A549 (cell line): ENCODE results near the gene ZC3HAV1. TPM values are rescaled to one million over a fixed set of nuclear protein-coding genes. Genes with fewer than 3 reads are reported as not detected.

Source experiments
- ATAC-seq, 2 experiments: fragments of 200-7000 bp in 1 of 2; fragments of >200 bp in 1 of 2; cut with Nextera tagmentation in 1 of 2; cut with Tn5 transposase in 1 of 2; 3 replicates each; pipeline versions ENCODE4 v1.8.0 to v1.9.1; 2018 to 2020; ENCODE audit warnings: mild to moderate bottlenecking in 1 of 2, moderate library complexity in 1 of 2
- CTCF ChIA-PET: fragments of 300-600 bp; sonication (Branson Sonifier 250); formaldehyde crosslinking; extraction: SDS; loops from one replicate; lab custom pipeline; 2021; ENCODE audit warnings: antibody characterized with exemption, inconsistent platforms; lab: Yijun Ruan, JAX
- POLR2A ChIA-PET: fragments of 350-600 bp; formaldehyde crosslinking; extraction: SDS; loops from one replicate; lab custom pipeline; 2021; ENCODE audit warnings: antibody characterized with exemption, inconsistent platforms; lab: Yijun Ruan, JAX
- DNase-seq, 2 experiments: peaks; one replicate each; pipeline versions ENCODE4 v3.0.0 to v3.0.0-alpha.2; 2011 to 2016; ENCODE audit warnings: low read depth in 1 of 2, low spot score in 1 of 2
- FAIRE-seq: peaks from 2 replicates; lab custom pipeline; 2011; peaks lifted over from hg19 to GRCh38; lab: Jason Lieb, UNC
- H3K27ac ChIP-seq, 2 experiments: fragments of >200 bp; sonication (Bioruptor Twin); formaldehyde crosslinking; 3 replicates each; pipeline ENCODE4 v1.5.1; 2016 to 2017
- H3K4me1 ChIP-seq: fragments of >200 bp; sonication (Bioruptor Twin); formaldehyde crosslinking; 3 replicates; pipeline ENCODE4 v1.6.1; 2016
- H3K4me2 ChIP-seq: fragments of >200 bp; sonication (Bioruptor Twin); formaldehyde crosslinking; 3 replicates; pipeline ENCODE4 v1.6.1; 2016
- H3K4me3 ChIP-seq: fragments of >200 bp; sonication (Bioruptor Twin); formaldehyde crosslinking; 3 replicates; pipeline ENCODE4 v1.5.1; 2016
- H3K9me3 ChIP-seq: fragments of >200 bp; sonication (Bioruptor Twin); formaldehyde crosslinking; 3 replicates; pipeline ENCODE4 v1.6.1; 2016
- BCL3 ChIP-seq: fragments of >200 bp; sonication (Bioruptor Twin); formaldehyde crosslinking; IDR thresholded peaks from 3 replicates; pipeline ENCODE4 v1.6.1; 2016
- CEBPB ChIP-seq, 2 experiments: fragments of >200 bp in 1 of 2; sonication (Bioruptor Twin) in 1 of 2; formaldehyde crosslinking in 1 of 2; IDR thresholded peaks; 2 replicates each; pipeline ENCODE4 v1.6.1; 2012 to 2016
- CHD2 ChIP-seq: fragments of 150-350 bp; IDR thresholded peaks from 2 replicates; pipeline ENCODE4 v1.6.1; 2014; ENCODE audit warnings: low read length; ENCODE audit not compliant: partially characterized antibody
- CTCF ChIP-seq: fragments of >200 bp; sonication (Bioruptor Twin); formaldehyde crosslinking; IDR thresholded peaks from 3 replicates; pipeline ENCODE4 v1.5.1; 2016
- E2F6 ChIP-seq: IDR thresholded peaks from 2 replicates; pipeline ENCODE4 v1.6.1; 2012; ENCODE audit warnings: low read depth, borderline replicate concordance
- EHMT2 ChIP-seq: fragments of 200-600 bp; sonication (generic); IDR thresholded peaks from 2 replicates; pipeline ENCODE4 v1.6.1; 2016; ENCODE audit warnings: antibody characterized with exemption, low read depth, mild to moderate bottlenecking, moderate library complexity
- ELK1 ChIP-seq: fragments of 150-350 bp; IDR thresholded peaks from 2 replicates; pipeline ENCODE4 v1.6.1; 2014; ENCODE audit warnings: low read depth, mild to moderate bottlenecking, low read length
- EP300 ChIP-seq, 2 experiments: fragments of >200 bp; sonication (Bioruptor Twin); formaldehyde crosslinking; IDR thresholded peaks; 2 replicates in 1 of 2; 3 replicates in 1 of 2; pipeline ENCODE4 v1.6.1; 2016 to 2017
- FOSL2 ChIP-seq, 2 experiments: fragments of 450-650 bp in 1 of 2; fragments of >200 bp in 1 of 2; sonication (Bioruptor Twin) in 1 of 2; formaldehyde crosslinking; IDR thresholded peaks; 2 replicates each; pipeline versions ENCODE4 v1.5.0 to v1.6.1; 2016 to 2020; ENCODE audit warnings: mild to moderate bottlenecking in 1 of 2, moderate library complexity in 1 of 2
- HES2 ChIP-seq: fragments of >200 bp; sonication (Bioruptor Twin); formaldehyde crosslinking; IDR thresholded peaks from 2 replicates; pipeline ENCODE4 v1.6.1; 2016
- HEYL ChIP-seq: fragments of 250-450 bp; sonication (Bioruptor Pico); IDR thresholded peaks from 2 replicates; pipeline ENCODE4 v1.8.0; 2021; ENCODE audit warnings: mild to moderate bottlenecking, moderate library complexity
- HOXB5 ChIP-seq: fragments of 250-450 bp; sonication (Bioruptor Pico); IDR thresholded peaks from 2 replicates; pipeline ENCODE4 v1.5.0; 2020; ENCODE audit warnings: mild to moderate bottlenecking, moderate library complexity
- JUN ChIP-seq, 2 experiments: fragments of >200 bp; sonication (Bioruptor Twin); formaldehyde crosslinking; IDR thresholded peaks; 2 replicates in 1 of 2; 3 replicates in 1 of 2; pipeline ENCODE4 v1.6.1; 2016 to 2017
- JUNB ChIP-seq: fragments of >200 bp; sonication (Bioruptor Twin); formaldehyde crosslinking; IDR thresholded peaks from 2 replicates; pipeline ENCODE4 v1.6.1; 2016
- KDM1A ChIP-seq: fragments of 200-600 bp; sonication (generic); IDR thresholded peaks from 2 replicates; pipeline ENCODE4 v1.6.1; 2016; ENCODE audit warnings: low read depth, mild to moderate bottlenecking
- MYC ChIP-seq: IDR thresholded peaks from 2 replicates; pipeline ENCODE4 v1.6.1; 2012; ENCODE audit warnings: mild to moderate bottlenecking, inconsistent platforms, low read length, improper control_type of control experiment, borderline replicate concordance
- NFE2L2 ChIP-seq: fragments of 150-350 bp; conservative IDR thresholded peaks from 2 replicates; pipeline ENCODE4 v1.6.1; 2014; ENCODE audit warnings: low read length
- POLR2AphosphoS2 ChIP-seq: conservative IDR thresholded peaks from 2 replicates; pipeline ENCODE4 v1.6.1; 2012; ENCODE audit warnings: low read length, improper control_type of control experiment, inconsistent platforms
- RAD21 ChIP-seq, 2 experiments: fragments of >200 bp in 1 of 2; sonication (Bioruptor Twin) in 1 of 2; formaldehyde crosslinking in 1 of 2; IDR thresholded peaks in 1 of 2; conservative IDR thresholded peaks in 1 of 2; 2 replicates in 1 of 2; 3 replicates in 1 of 2; pipeline ENCODE4 v1.6.1; 2012 to 2018; ENCODE audit warnings: inconsistent platforms in 1 of 2
- SMC3 ChIP-seq: fragments of >200 bp; sonication (Bioruptor Twin); formaldehyde crosslinking; IDR thresholded peaks from 3 replicates; pipeline ENCODE4 v1.6.1; 2018; ENCODE audit warnings: inconsistent platforms
- TFCP2L1 ChIP-seq: fragments of 250-450 bp; sonication (Bioruptor Pico); IDR thresholded peaks from 2 replicates; pipeline ENCODE4 v1.5.0; 2021; ENCODE audit warnings: mild to moderate bottlenecking
- TP53 ChIP-seq: fragments of 250-450 bp; sonication (Bioruptor Pico); IDR thresholded peaks from 2 replicates; pipeline ENCODE4 v1.5.0; 2021; ENCODE audit warnings: mild to moderate bottlenecking, moderate library complexity
- ZSCAN20 ChIP-seq: fragments of 250-450 bp; sonication (Bioruptor Pico); IDR thresholded peaks from 2 replicates; pipeline ENCODE4 v1.8.0; 2022; ENCODE audit warnings: mild to moderate bottlenecking, moderate library complexity
- WGBS: methylation state at CpG from one replicate; pipeline ENCODE4 v1.1.6; 2017; ENCODE audit errors: missing lambda C conversion rate; 5-methylcytosine and 5-hydroxymethylcytosine counted together
- polyA plus RNA-seq, 4 experiments: library from polyadenylated mRNA; depleted of rRNA in 3 of 4; stranded (reverse); fragments of >200 nt; fragmentation: RNase III in 1 of 4; extraction: RNeasy Plus Mini Kit Qiagen cat#74134 plus additional on column Dnase treatment in 1 of 4; gene quantifications; 2 replicates in 3 of 4; 3 replicates in 1 of 4; pipeline ENCODE4 v1.2.3, GENCODE V29; 2011 to 2017

Gene ZC3HAV1
- polyA plus RNA-seq, 2 of the 4 experiments (the other 2 are of a cell fraction) = 22.2 to 32.1 TPM

GRCh38 chr7:139022286-139022685, 87.2 kb downstream of the ZC3HAV1 start:
- Histone ChIP-seq H3K9me3 (no peaks in the 10 kb centered on the region), H3K4me2 (no peak overlapping the region), H3K4me3 (no peak overlapping the region), H3K27ac (no peak overlapping the region), H3K4me1 (peaks cover 11% of the 10 kb centered on the region; the same call in 2 of the 3 replicates)
- ChIA-PET CTCF (interaction anchor here (4.1 kb wide), 1 partner anchor 53 kb away, joined by 18 read pairs; no protein-coding TSS in a partner anchor), POLR2A (no interaction called here)
- DNase-seq (no peak), FAIRE-seq (no peak), ATAC-seq (no peak)
- TF ChIP-seq EP300 (IDR thresholded peaks at IDR 0.05) (no peak), HEYL (CRISPR knock-in tag) (no peak), BCL3 (no peak)
- WGBS = 75% methylated on average over 4 of the region's 4 CpGs

- WGBS = 83% methylated on average over 3 of the region's 3 CpGs
- POLR2A ChIA-PET = no interaction called here
- CTCF ChIA-PET = interaction anchor here (0.7 to 4.5 kb wide), 5 partner anchors 8 to 109 kb away, joined by 3 to 53 read pairs (median 10); no protein-coding TSS in a partner anchor
- DNase-seq (no peak), FAIRE-seq (no peak), ATAC-seq (peak; percentile 3 to 16; a peak in 2 of 6 replicates)
- TF ChIP-seq JUNB (no peak), E2F6 (no peak), HOXB5 (CRISPR knock-in tag) (no peak), NFE2L2 (no peak), FOSL2 (IDR thresholded peaks at IDR 0.05) (no peak), FOSL2 (CRISPR knock-in tag; IDR thresholded peaks at IDR 0.05) (no peak), JUN (IDR thresholded peaks at IDR 0.05) (no peak), ZSCAN20 (CRISPR knock-in tag) (no peak), TFCP2L1 (CRISPR knock-in tag) (no peak), BCL3 (no peak), ELK1 (no peak), EHMT2 (no peak), KDM1A (no peak), CHD2 (no peak), MYC (no peak)
- no peaks in the 10 kb centered on the region for H3K9me3 ChIP-seq
- no peak overlapping the region for H3K4me2 ChIP-seq
- H3K4me1 ChIP-seq = peaks cover 11% of the 10 kb centered on the region; the same call in 2 of the 3 replicates
- H3K27ac ChIP-seq = no peak overlapping the region
- H3K4me3 ChIP-seq = no peak overlapping the region
These were observed 90.6 kb downstream of the ZC3HAV1 start for GRCh38 chr7:139018910-139019309.

GRCh38 chr7:139016931-139017511, 92.5 kb downstream of the ZC3HAV1 start:
- 22% methylated on average over 7 of the region's 7 CpGs for WGBS
- FAIRE-seq (peak; percentile 92), ATAC-seq (peak; percentile 97), DNase-seq (peak; percentile 80 to 95)
- TF ChIP-seq NFE2L2 (no peak), SMC3 (peak; percentile 76), CTCF (peak; percentile 78), HES2 (no peak), CEBPB (IDR thresholded peaks at IDR 0.05) (0 out of 4 replicates have a peak, but pooled peaks of 1 of the 2 experiments have one; percentile 8), TP53 (CRISPR knock-in tag) (no peak), POLR2AphosphoS2 (no peak), RAD21 (conservative IDR thresholded peaks at IDR 0.05 in 1 of 2, IDR thresholded peaks at IDR 0.05 in 1 of 2) (peak; percentile 74 to 79), JUNB (no peak), EHMT2 (no peak)
- no peak overlapping the region for H3K27ac ChIP-seq
- no peaks in the 10 kb centered on the region for H3K4me1 ChIP-seq
- H3K9me3 ChIP-seq = no peaks in the 10 kb centered on the region
- CTCF ChIA-PET = interaction anchor here (0.5 to 4.5 kb wide), 39 partner anchors 9 to 420 kb away, joined by 3 to 53 read pairs (median 4); no protein-coding TSS in a partner anchor
- no peak overlapping the region for H3K4me3 ChIP-seq
- H3K4me2 ChIP-seq = peak overlapping the region; percentile 10; the same call in 1 of the 3 replicates
- POLR2A ChIA-PET = interaction anchor here (0.7 to 1.4 kb wide), 2 partner anchors 31 to 126 kb away, joined by 3 read pairs; no protein-coding TSS in a partner anchor
